ENCODE results near the gene MESD.

The MESD gene

GRCh38 chr15:80957556-80957955 lies 32.1 kb downstream of the MESD start:
- no peak for DNase-seq

DNA sequence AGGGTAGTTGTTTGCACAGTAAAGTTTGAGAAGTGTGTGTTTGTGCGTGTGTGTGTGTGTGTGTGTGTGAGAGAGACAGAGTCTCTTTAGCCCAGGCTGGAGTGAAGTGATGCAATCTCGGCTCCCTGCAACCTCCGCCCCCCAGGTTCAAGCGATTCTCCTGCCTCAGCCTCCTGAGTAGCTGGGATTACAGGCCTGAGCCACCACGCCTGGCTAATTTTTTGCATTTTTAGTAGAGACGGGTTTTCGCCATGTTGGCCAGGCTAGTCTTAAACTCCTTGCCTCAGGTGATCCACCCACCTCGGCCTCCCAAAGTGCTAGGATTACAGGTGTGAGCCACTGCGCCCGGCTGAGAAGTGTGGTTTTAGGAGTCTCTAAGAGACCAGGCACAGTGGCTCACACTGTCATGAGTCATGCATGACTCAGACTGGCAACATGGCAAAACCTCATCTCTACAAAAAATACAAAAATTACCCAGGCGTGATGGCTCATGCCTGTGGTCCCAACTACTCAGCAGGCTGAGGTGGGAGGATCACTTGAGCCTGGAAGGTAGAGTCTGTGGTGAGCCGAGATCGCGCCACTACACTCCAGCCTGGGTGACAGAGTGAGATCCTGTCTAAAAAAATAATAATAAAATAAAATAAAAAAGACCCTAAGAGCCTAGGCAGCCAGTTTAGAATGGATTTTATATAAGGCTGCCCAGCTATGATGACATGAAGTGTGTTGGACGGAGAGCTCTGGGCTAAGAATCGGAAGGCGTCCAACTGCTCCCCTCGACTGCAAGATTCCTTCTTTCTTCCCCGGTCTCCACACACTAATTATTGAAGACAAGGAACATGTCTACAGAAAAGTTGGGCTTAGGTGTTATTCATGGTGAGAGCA lies 33.8 kb downstream of the MESD start:
- peak; percentile 31 for DNase-seq

DNA sequence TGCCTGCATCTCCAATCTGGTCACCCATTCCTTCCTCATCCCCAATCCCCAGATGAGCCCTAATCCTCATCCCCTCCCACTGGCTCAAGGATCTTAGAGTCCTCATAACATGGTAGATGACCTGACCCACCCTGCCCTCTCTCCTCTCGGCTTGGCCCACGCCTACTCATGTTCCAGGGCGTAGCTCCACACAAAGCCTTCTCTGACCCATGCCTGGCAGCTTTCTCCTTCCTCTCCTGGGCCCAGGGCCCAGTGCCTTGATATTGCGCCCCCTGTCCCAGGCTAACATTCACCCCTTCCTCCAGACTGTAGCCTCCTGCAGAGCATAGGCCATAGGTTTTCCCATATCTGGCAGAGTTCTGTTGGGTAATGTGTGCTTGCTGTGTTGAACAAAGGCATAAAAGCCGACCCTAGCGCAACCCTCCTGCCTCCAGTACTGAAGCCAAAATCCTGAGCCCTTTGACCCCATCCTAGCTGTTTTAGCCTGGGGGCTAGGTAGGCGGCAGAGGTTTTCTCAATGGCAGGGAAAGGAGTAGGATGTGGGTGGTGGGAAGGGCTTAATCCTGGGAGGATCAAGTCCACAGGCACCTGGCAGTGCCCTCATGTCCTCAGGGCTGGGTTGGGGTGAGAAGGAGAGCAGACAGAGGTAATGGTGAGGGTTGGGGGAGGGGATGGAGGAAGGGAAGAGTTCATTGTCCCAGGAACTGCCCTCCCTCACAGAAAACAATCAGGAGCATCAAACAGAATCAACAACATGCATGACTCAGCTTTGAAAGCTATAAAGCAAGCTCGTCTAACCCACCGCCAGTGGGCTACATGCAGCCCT lies 35.5 kb downstream of the MESD start:
- DNase-seq = no peak

DNA sequence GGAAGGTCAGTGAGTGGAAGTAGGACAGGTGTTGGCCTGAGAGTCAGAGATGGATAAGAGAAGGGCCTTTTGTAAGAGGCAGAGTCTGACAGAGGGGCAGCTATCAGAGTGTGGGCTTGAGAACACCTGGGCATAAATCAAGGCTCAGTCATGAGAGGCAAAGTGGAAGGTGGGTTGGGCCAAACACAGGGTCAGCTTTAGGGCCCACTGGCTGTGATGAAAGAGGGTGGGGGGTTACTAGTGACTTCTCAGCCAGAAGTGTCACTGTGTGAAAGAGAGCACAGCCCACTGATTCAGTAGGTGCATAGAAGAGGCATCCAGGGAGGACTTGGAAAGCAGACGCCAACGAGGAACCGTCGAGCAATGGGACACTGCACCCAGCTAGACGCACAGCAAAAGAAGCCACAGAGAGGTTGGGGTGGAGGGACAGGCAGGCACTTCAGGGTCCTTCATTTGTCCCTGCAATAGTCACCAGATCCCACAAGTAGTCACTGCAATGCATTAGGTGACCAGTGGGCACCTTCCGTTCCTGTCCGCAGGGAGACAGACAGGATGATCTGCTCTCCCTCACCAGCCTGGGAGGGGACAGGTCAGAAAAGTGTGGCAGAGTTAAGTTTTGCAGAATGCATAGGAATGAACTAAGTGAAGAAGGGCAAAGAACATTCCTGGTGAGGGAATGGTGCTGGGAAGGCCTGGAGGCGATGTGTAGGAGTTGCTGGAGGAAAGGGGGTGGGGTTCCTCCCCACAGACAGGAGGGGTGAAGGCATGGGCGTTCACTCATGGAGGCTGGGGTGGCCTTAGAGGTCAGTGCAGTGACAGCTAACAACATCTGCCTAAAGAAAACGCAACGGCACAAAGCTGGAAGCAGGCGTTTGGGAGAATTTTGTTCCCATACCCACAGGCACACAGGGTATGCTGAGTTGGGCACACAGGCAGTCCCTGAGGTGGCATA lies 36.3 kb downstream of the MESD start:
- no peak for DNase-seq

DNA sequence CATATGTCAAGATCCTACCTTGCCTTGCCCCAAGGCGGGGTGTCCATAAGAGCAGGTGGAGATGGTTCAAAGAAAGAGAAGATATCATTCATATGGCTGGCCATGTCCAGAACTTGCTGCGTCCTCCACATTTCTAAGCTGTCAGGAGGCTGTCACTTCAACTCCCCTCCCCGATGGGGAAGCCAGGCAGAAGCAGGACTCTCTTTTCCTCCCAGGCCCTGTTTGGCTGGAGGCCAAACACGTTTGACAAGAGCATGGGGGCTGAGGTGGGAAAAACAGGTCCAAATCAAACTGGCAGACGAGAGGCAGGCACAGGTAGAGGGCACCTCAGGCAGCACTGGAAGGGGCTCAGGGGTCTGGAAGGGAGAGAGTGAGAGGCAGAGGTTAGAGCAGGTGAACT lies 37.7 kb downstream of the MESD start:
- no peak for DNase-seq

GRCh38 chr15:80950291-80951078 lies 39.1 kb downstream of the MESD start:
- no peak for DNase-seq

GRCh38 chr15:80949756-80950155 lies 39.9 kb downstream of the MESD start:
- no peak for DNase-seq

DNA sequence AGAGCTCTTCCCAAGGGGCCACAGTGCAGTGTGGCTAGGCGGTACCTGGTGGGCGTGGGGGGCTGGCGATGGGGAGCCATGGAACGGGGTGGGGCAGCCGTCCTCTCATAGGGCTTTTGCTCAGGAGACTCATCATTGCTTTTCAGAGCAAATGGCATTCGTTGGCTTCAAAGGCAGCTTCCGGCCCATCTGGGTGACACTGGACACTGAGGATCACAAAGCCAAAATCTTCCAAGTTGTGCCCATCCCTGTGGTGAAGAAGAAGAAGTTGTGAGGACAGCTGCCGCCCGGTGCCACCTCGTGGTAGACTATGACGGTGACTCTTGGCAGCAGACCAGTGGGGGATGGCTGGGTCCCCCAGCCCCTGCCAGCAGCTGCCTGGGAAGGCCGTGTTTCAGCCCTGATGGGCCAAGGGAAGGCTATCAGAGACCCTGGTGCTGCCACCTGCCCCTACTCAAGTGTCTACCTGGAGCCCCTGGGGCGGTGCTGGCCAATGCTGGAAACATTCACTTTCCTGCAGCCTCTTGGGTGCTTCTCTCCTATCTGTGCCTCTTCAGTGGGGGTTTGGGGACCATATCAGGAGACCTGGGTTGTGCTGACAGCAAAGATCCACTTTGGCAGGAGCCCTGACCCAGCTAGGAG lies 40.8 kb downstream of the MESD start:
- no peak for DNase-seq

DNA sequence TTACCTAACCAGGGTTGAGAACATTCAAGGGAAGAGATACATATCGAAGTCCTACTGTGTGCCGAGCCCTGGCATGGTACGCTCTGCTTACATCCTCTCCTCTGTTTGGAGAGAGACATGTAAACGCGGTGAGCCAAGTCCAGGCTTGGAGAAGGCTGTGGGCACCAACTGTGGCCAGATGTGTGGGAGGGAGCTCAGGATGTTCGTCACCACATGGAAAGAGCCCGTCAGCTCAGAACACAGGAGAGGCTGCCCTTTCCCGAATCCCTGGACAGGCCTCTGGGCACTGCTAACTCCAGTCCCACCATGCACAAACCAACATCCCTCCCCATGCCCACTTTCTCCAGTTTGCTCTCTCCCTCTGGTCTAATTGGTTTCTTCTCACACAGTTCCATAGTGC lies 43.0 kb downstream of the MESD start:
- no peak for DNase-seq

DNA sequence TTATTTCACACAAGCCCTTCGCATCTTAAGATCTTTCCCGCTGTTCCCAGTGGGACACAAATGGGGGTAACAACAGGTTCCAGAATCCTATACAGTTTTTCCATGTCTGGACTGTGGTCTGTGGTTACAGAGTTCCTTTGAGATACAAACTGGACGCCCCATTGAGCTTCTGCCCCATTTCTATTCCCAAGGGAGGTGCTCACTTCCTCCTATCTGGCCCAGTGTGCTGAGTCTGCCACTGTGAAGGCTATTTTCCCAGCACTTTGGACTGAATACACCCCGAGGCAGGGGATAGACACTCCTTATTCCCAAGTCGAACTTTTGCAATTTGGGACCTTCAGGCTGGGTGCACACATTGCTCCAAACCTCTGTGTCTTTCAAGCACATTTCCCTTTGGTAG lies 44.0 kb downstream of the MESD start:
- DNase-seq = no peak

- DNase-seq = no peak
Measured at GRCh38 chr15:80944818-80945217, 44.8 kb downstream of the MESD start.

DNA sequence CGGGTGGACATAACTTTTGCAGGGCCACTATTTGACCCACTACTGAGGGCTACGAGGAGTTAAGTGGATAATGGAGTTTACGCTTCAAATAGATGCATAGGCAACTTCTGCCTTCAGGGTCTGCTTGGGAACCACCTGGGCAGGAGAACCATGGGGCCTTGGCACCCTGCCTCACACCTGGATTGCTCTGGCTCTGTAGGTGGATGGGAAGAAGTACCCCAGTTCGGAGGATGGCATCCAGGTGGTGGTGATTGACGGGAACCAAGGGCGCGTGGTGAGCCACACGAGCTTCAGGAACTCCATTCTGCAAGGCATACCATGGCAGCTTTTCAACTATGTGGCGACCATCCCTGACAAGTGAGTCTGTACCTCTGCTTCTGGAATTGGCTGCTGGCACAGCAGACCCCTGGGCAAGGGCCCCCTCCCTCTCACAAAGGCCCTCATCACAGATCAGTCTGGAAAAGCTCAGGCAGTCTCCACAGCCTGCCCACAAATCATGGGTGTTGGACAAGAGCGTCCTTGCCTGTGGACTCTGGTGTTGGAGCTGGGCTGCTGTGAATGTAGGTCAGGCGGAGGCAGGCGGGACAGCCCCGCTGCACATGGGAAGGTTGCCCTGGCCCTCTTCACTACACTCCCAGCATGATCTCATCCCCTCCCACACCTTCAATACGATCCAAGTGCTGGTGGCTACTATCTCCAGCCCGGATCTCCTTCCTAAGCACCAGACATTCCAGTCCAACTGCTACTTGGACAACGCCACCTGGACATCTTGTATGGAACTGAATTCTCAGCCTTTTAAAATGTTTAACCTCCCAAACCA lies 46.7 kb downstream of the MESD start:
- DNase-seq = no peak

DNA sequence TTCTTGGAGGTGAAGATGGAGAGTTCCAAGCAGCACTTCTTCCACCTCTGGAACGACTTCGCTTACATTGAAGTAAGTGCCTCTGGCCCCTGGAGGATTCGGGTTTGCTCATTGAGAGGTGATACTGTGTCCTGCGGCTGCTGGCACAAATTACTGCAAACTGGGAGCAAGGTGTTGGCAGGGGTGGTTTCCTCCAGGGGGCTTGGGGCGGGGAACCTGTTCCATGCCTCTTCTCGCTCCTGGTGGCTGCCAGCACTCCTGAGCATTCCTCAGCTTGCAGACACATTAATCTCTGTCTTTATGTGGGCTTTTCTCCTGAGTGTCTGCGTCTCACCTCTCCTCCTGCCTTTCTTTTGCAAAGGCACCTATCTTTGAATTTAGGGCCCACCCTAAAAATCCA lies 47.4 kb downstream of the MESD start:
- no peak for DNase-seq

DNA sequence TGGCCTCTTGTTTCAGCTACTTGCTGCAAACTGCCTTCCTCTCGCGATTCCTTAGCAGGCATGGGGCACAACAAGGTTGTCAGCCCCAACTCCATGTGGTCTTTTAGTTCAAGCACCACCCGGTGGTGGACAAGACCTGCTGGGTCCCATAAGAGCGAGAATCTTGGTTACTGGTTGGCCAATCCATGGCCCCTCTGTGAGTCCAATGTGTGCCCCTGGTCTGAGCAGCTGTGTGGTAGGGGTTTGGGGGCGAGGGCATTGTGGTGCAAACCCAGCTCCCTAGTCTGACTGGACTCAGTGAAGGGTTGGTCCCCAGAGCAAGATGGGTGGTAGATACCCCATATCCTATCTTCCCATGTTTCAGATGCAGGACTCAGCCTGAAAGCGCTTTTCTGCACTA lies 48.8 kb downstream of the MESD start:
- DNase-seq = no peak

DNA sequence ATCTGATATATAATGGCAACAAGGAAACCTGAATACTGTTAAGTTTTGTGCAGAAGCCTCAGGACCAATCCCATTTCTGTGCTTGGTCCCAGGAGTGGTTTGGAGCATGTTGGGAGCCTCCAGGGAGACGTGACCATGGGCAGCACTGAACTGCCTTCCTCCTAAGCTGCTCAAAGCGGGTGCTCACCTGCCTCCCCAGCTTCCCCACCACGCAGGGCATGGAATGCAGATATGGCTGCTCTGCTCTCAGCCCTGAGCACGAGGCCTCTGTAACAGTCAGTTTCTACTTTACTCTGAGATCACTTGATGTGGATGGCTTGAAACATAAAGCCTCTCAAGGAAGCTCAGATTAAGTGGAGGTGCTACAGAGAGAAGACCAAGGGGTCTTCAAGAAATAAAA lies 49.3 kb downstream of the MESD start:
- no peak for DNase-seq

- no peak for DNase-seq
Measured at GRCh38 chr15:80939216-80939615, 50.4 kb downstream of the MESD start.

DNA sequence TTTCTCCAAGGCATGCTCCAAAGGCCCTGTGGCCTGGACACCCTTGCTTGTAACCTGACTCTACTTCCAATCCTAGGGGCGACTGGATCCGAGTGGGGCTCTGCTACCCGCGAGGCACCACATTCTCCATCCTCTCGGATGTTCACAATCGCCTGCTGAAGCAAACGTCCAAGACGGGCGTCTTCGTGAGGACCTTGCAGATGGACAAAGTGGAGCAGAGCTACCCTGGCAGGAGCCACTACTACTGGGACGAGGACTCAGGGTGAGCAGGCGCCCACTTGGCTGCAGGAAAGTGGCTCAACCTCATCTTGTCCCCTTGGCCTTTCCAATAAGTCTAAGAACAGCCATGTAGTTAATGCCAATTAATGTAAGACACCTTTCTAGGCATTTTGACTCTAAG lies 51.9 kb downstream of the MESD start:
- DNase-seq = no peak

DNA sequence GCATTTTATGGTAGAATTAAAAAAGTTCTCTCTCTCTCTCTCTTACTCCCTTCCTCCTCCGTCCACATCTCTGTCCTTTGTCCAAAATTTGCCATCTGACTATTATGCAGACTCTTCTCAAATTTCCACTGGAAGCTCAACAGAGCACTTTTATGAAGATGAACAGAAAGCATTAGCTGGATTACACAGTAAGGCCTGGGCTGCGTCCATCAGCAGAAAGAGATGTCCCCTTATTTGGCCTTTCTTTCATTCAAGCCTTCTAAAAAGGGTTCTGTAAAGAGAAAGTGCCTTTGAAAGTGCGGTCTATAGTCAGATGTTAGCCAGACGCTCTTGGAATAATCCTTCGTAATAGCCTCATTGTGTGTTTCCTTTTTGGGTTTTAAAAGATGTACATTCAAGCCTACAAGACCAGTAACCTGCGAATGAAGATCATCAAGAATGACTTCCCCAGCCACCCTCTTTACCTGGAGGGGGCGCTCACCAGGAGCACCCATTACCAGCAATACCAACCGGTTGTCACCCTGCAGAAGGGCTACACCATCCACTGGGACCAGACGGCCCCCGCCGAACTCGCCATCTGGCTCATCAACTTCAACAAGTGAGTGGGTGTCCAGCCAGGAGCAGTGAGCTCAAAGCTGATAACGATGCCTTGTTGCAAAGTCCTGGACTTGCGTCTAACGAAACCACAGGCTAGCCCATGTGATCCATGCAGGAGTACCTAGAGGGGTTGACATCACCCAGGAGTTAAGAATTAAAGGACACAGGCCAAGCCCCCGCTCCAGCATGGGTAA lies 53.1 kb downstream of the MESD start:
- DNase-seq = no peak

DNA sequence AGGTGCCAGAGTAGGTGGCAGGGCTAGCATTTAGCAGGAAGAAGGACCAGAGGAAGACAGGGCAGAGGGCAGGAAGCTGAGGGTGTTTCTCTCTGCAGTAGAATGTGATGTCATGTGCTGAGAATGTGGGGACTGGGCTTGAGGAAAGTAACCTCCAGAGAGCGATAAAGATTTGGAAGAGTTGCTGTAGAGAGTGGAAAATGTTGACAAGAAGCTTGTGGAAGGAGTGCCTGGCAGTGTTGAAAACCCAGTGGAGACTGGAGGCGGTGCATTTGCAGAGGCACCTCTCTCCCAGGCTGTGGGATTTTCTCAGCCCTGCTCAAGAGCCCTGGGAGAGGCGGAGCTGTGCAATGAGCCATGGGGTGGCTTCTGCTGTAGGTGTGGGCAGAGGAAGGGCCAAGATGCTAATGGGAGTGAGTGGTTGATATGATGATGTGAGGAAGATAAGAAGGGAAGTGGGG lies 54.8 kb downstream of the MESD start:
- no peak for DNase-seq

DNA sequence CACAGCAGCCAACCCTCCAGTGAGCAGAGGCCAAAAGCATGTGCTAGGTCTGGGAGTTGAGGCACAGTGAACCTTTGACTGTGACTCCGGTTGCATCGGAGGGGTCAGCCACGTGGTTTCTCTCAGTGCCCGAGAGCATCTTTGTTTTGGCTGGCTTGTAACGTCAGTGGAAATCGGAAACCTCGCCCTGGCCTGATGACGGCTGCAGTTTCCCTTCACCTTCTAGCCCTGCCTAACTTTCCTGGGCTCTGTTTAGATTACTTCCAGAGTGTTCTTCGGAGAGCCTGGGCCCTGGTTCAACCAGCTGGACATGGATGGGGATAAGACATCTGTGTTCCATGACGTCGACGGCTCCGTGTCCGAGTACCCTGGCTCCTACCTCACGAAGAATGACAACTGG lies 56.6 kb downstream of the MESD start:
- DNase-seq = no peak

All from OCI-M1 (cell line).